ENCODE results near the gene CDH8. TPM values are rescaled to one million over a fixed set of nuclear protein-coding genes. Genes with fewer than 3 reads are reported as not detected.

CDH8 gene
- total and polyA plus RNA-seq, 2 of the 4 experiments (the other 2 are of a cell fraction): not detected

- Histone ChIP-seq H2AK9ac (replicated peaks; ENCODE audit: low read depth, low read length, poor library complexity) (no peak overlapping the region), H2AFZ (replicated peaks; ENCODE audit: low read length, poor library complexity) (no peak overlapping the region), H3K23ac (ENCODE audit: low read depth, low read length) (no peak overlapping the region), H3K14ac (replicated peaks; ENCODE audit: low read depth, low read length) (no peak overlapping the region), H4K8ac (ENCODE audit: low read depth in 2 of 2, low read length in 2 of 2) (no peak overlapping the region), H2BK5ac (ENCODE audit: low read depth, low read length, poor library complexity, severe bottlenecking) (no peak overlapping the region), H3K79me1 (ENCODE audit: low read depth in 1 of 2, low read length in 2 of 2) (no peaks in the 10 kb centered on the region), H2BK20ac (ENCODE audit: low read depth, low read length) (no peak overlapping the region), H3K4me2 (ENCODE audit: low read depth, low read length) (no peak overlapping the region), H3K27me3 (ENCODE audit: control insufficient read depth, insufficient read depth, low read length) (no peaks in the 10 kb centered on the region), H3K9ac (ENCODE audit: low read depth, low read length) (no peak overlapping the region), H3K56ac (ENCODE audit: extremely low read depth, insufficient read depth, low read length) (no peak overlapping the region), H2BK15ac (ENCODE audit: low read depth, low read length) (no peak overlapping the region), H3K9me3 (ENCODE audit: control insufficient read depth, insufficient read depth, low read length) (peaks cover 8% of the 10 kb centered on the region), H3K4me3 (ENCODE audit: insufficient read depth, low read depth, low read length) (no peak overlapping the region), H4K91ac (ENCODE audit: insufficient read depth, low read depth, low read length) (no peak overlapping the region), H3K27ac (ENCODE audit: insufficient read depth, low read length) (no peak overlapping the region), H4K20me1 (ENCODE audit: insufficient read depth, low read length) (no peaks in the 10 kb centered on the region), H2AK5ac (ENCODE audit: low read depth, low read length) (no peak overlapping the region), H3K9me1 (ENCODE audit: insufficient read depth, low read length) (no peaks in the 10 kb centered on the region), H4K5ac (ENCODE audit: low read depth, low read length) (no peak overlapping the region), H2BK120ac (ENCODE audit: low read depth, low read length) (no peak overlapping the region), H3K36me3 (ENCODE audit: control insufficient read depth, insufficient read depth, low read length) (no peaks in the 10 kb centered on the region), H3K4ac (ENCODE audit: low read depth, low read length) (no peak overlapping the region), H3K18ac (ENCODE audit: low read depth, low read length) (no peak overlapping the region), H3K4me1 (ENCODE audit: control insufficient read depth, insufficient read depth, low read length) (no peaks in the 10 kb centered on the region)
- dilution Hi-C loops (cut with HindIII; ENCODE audit: low sequenced_read_pairs, unreplicated experiment) (no loop called here), intact Hi-C loops (cut with micrococcal nuclease) (no loop called here), in situ Hi-C loops (cut with MboI; ENCODE audit: low sequenced_read_pairs) (no loop called here)
- TF ChIP-seq CTCF (conservative IDR thresholded peaks at IDR 0.05; ENCODE audit: low read depth, low read length): no peak
- WGBS, 2 experiments (ENCODE audit: extremely low coverage in 2 of 2, insufficient read length in 1 of 2): no CpG with 5 or more reads among the region's 4 CpGs
- ChIA-PET CTCF (no interaction called here), POLR2A (ENCODE audit: unreplicated experiment) (no interaction called here)
- no TSS peak for BruUV-seq (replicated peaks)
- no peak for DNase-seq
- ATAC-seq (ENCODE audit: low read depth): no peak
Measured at GRCh38 chr16:61887903-61888302, 148.3 kb downstream of the CDH8 start.
